ENCODE measurements around the gene PPP1R14C.

The PPP1R14C gene

DNA sequence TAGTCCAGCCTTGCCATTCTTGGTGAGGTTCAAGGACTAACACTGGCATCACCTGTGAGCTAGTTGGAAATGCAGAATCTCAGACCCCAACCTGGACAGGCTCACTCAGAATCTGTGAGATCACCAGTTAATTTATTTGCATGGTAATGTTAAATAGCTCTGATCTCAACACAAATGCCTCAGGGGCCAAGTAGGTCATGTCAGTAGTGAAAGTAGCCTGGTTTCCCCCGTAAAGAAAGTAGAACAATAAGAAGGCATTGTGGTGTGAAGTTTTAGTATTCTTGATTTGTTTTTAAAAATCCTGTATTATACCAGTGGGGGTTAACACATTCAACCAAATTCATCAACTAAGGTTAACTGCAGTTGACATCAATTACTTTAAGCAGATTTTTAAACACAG is 105.5 kb downstream of the PPP1R14C start:
- no peak for DNase-seq (ENCODE audit: low read depth in 2 of 2)

- DNase-seq (ENCODE audit: low read depth in 2 of 2) = no peak
These were observed 106.4 kb downstream of the PPP1R14C start for GRCh38 chr6:150249261-150249660.

GRCh38 chr6:150250826-150251225 is 108.0 kb downstream of the PPP1R14C start:
- DNase-seq (ENCODE audit: low read depth in 2 of 2) = no peak

- no peak for DNase-seq (ENCODE audit: low read depth in 2 of 2)
These were observed 108.8 kb downstream of the PPP1R14C start for GRCh38 chr6:150251566-150252186.

GRCh38 chr6:150252714-150253444 is 110.0 kb downstream of the PPP1R14C start:
- DNase-seq (ENCODE audit: low read depth in 2 of 2) = no peak

DNA sequence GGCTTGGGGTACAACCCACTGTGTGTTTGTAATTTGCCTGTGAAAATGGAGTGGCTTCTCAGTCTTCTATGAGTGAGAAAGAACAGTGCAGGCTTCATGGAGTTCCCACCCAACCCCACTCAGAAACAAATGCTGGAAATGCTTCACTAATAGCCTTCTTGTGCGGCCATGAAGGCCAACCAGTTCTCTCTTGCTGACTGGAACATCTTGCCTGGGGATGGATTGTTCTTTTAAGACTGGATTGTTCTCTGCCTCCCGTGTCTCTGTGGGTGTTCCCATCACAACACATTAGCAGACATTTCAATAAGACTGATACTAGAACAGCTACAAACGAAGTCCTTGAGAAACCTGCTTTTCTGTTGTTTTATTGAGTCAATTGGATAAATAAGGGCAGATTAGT is 110.6 kb downstream of the PPP1R14C start:
- no peak for DNase-seq (ENCODE audit: low read depth in 2 of 2)

DNA sequence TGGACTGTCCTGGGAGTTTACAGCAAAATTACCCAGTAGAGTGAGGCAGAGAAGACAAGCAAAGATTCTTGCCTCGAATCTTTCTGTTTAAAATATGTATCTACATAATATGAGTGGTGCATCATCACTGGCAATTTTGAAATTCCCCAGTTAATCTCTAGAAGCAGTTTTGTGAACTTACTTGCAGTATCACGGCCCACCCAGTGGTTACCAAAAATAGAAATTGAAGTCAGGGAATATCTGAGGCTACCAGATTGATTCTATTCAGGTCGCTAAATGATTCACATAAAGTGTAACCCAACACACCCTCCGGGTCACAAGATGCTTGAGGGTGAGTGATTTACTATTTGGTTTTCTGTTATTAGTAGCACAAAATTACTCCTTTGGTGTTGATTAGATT is 111.9 kb downstream of the PPP1R14C start:
- no peak for DNase-seq (ENCODE audit: low read depth in 2 of 2)

DNA sequence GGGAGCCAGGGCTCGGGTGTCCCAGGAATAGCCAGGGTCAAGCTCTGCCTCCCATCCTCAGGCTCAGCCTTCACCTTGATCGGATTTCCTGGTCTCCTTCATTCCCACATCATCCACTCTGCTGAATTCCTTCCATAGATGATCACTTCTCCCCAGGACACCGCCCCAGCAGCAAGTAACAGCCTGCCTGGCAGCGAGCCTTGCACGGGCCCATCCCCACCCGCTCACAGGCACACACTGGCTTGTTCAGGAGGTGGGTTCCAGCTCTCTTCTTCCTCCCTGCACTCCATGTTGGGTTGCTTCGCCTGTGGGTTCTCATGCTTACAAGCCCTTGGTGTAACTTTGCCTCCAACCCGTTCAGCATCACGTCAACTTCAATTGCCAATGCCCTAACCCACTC is 113.0 kb downstream of the PPP1R14C start:
- DNase-seq (ENCODE audit: low read depth in 2 of 2) = no peak

- no peak for DNase-seq (ENCODE audit: low read depth in 2 of 2)
These were observed 113.9 kb downstream of the PPP1R14C start for GRCh38 chr6:150256618-150257272.

DNA sequence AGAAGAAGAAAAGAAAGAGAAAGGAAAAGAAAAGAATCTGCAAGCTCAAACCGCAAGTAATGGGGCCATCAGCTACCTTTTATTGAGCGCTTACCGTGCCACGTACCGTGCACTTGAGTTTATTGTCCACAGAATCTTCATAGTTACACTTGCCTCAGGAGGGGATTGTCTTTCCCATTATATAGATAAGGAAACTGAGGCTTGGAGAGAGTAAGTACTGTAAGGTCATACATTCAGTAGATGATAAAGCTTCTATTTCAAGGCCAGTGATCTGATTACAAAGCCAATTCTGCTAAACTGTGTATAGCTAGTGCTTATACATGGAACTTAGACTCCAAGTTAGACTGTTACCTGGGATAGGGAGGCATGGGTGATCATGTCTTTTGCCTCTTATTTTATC is 115.5 kb downstream of the PPP1R14C start:
- DNase-seq (ENCODE audit: low read depth in 2 of 2) = no peak

GRCh38 chr6:150260931-150261330 is 118.1 kb downstream of the PPP1R14C start:
- DNase-seq (ENCODE audit: low read depth in 2 of 2) = no peak

DNA sequence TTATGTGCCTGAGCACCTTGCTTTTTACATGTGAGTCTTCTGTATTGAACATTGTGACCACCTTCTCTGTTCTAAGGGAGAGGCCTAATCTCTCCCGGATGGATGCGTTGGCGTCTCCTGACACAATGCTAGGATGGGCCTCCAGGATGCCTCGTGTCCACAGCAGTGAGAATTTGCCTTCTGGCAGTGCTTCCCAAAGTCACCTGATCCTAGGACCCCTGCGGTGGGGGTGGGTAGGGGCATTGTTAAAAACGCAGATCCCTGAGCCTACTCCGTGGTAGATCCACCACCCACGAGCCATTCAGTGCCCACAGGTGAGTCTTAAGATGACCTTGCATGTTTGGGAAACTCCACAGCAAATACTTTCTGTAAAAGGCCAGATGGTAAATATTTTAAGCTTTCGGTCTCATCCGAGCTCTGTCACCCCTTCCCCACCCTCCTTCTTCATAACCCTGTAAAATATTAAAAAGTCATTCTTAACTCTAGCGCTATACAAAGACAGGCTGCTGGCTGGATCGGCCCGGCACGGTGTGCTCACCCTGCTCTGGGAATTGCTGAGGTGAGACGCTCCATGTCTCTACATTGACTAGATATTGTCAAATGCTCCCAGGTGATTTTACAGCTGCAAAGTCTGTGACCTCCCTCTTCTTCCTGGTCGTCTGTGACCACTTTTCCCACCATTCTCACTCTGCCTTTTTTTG is 119.3 kb downstream of the PPP1R14C start:
- no peak for DNase-seq (ENCODE audit: low read depth in 2 of 2)

DNA sequence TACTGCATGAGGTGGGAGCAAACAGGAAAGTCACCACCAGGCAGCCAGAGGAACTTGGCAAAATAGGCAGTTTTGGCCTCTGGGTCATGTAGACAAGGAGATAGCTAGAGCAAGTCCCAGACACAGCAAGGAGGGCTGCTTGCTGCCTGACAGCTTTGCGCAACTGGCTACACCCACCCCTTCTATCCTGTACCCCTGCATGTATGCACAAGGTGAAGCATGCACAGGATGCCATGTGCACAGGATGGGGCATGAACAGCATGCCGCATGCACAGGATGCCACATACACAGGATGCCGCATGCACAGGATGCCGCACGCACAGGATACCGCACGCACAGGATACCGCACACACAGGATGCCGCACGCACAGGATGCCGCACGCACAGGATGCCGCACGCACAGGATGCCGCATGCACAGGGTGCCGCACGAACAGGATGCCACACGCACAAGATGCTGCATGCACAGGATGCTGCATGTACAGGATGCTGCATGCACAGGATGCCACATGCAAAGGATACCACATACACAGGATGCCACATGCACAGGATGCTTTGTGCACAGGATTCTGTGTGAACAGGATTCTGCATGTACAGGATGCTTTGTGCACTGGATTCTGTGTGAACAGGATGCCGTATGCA is 121.0 kb downstream of the PPP1R14C start:
- DNase-seq (ENCODE audit: low read depth in 2 of 2) = no peak

GRCh38 chr6:150266309-150266708 is 123.5 kb downstream of the PPP1R14C start:
- no peak for DNase-seq (ENCODE audit: low read depth in 2 of 2)

GRCh38 chr6:150266963-150267685 is 124.3 kb downstream of the PPP1R14C start:
- DNase-seq (ENCODE audit: low read depth in 2 of 2) = no peak

DNA sequence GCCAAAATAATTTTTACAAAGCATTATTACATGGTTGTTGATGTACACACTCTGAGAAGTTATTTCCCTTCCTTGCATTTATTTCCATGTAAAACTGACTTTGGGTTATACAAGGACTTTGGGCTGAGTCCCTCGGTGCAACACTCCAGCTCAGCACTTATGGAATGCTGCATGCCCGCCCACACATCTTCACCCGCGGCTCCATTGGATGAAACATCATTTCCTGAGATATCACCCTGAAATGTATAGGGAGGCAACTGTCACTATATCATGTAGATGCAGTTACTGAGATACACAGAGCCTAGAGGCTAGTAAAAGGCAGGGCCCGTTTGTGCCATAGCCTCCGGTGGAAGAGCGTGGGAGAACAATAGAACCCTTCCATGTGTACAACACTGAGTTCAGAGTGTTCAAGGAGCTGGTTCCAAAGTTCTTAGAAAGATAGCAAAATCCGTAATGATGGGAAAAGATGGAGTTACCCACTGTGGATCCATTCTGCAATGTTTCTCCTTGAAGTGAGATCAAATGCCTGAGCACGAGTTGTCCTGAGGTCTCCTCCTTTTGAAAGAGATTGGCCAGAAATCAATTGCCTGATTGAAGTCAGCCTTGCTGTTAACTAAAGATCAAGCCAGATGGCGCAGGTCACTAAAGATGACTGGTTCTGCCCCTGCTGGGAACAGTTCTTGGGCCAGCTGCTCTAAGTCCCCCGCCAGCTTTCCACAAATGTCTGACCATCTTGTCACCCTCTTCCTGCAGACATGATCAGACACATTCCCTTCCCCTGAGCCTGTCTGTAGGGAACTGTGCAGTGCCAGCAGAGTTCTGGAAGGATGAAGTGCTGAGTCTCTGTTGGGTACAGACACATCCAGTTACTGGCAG is 125.1 kb downstream of the PPP1R14C start:
- no peak for DNase-seq (ENCODE audit: low read depth in 2 of 2)

DNA sequence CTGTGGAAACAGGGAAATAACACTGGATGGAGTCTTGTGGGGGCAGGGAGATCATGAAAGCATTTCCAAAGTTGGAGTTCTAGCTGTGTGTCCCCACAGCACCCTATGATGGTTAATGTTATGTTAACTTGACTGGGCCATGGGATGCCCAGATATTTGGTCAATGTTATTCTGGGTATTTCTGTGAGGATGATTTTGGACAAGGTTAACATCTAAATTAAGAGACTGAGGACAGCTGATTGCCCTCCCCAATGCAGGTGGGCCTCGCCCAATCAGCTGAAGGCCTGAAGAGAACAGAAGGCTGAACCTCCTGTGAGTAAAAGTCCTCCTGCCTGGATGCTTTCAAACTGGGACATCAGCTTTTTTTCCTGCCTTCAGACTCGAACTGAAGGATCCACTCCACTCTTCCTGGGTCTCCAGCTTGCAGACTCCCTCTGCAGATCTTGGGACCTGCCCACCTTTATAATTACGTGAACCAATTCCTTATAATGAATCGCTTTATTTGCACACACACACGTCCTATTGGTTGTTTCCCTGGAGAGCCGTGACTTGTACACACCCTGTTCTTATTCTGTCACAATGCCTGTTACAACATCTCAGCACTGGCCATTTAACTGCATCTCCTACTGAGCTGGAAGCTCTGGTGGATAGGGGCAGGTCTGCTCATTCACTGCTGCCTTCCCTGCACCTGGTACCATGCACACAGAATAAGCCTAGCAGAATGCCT is 126.4 kb downstream of the PPP1R14C start:
- no peak for DNase-seq (ENCODE audit: low read depth in 2 of 2)

DNA sequence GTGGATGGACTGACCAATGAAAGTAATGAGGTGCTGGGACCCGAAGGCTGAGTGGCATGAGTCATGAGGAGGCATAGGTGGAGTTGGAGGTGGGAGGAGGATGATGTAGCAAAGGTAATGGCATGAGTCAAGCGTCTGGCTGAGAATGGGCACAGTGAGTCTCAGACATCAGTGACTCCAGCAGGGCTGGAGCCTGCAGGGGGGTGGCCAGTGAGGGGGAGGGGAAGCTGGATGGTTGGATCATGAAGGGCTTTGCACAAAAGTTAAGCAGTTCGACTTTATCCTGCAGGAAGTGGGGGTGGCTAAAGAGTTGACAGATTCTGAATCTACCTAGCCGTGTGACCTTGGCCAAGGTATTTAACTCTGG is 127.0 kb downstream of the PPP1R14C start:
- no peak for DNase-seq (ENCODE audit: low read depth in 2 of 2)

- DNase-seq (ENCODE audit: low read depth in 2 of 2) = no peak
These were observed 127.6 kb downstream of the PPP1R14C start for GRCh38 chr6:150270330-150271052.
